Measurements from ENCODE around the gene RIIAD1. TPM values are rescaled to one million over a fixed set of nuclear protein-coding genes. Genes with fewer than 3 reads are reported as not detected.

Gene RIIAD1
- total RNA-seq (10 to 100 TPM in 2 of 10 donors, 1 to 10 TPM in 8; 3.4 to 11.4 (median 7.1) TPM), polyA plus RNA-seq (1 to 10 TPM in 1 of 2 donors, not detected in 1; 5.5 TPM)
- long read RNA-seq, donor 1, partial matches to known transcripts = 0 of 1 reads
- long read RNA-seq, donor 1, other reads (novel, unspliced or antisense) = 0 of 1 reads
- long read RNA-seq, donor 2, partial matches to known transcripts = 1 of 5 reads
- long read RNA-seq, donor 2, other reads (novel, unspliced or antisense) = 0 of 5 reads
- long read RNA-seq, donor 3, partial matches to known transcripts = 0 of 1 reads
- long read RNA-seq, donor 3, other reads (novel, unspliced or antisense) = 0 of 1 reads

- Histone ChIP-seq H3K9me3 (no peaks in the 10 kb centered on the region), H3K27ac (peak within 1 kb of the TSS; percentile 2 to 80 (median 75)), H3K4me1 (peaks cover 7 to 58% (median 40%) of the 10 kb centered on the region in 9 donors), H3K4me3 (peak within 1 kb of the TSS; percentile 41 to 71 (median 58)), H3K36me3 (no peaks in the 10 kb centered on the region), H3K27me3 (peaks cover 0 to 75% (median 17%) of the 10 kb centered on the region in 7 donors)
- peak; percentile 76 to 91 (median 86) for ATAC-seq
- DNase-seq = peak in 1 of 2 donors; percentile 51
- WGBS, 2 donors = 2% methylated on average over 43 to 44 of the region's 44 CpGs
- intact Hi-C loops (cut with DNase I) = loop anchor here in 1 of 10 donors (10.0 kb wide), 1 partner anchor 106 kb away; the partner anchor contains the start of gene SNX27
- TF ChIP-seq CTCF (IDR thresholded peaks at IDR 0.05) = peak in 3 of 9 donors; percentile 14 to 32 (median 28)
Measured at GRCh38 chr1:151720974-151721787, at the start of gene RIIAD1. RIIAD1 (plus strand) TSS chr1:151721522; CDS start chr1:151721537, 15 bp downstream.

GRCh38 chr1:151673407-151673806, 47.9 kb upstream of the RIIAD1 start:
- no peaks in the 10 kb centered on the region for H3K27me3 ChIP-seq
- 76 to 85% methylated on average over 1 of the region's 1 CpG for WGBS, 2 donors
- intact Hi-C loops (cut with DNase I) = no loop called here
- no peak for TF ChIP-seq CTCF (IDR thresholded peaks at IDR 0.05)
- ATAC-seq = no peak
- DNase-seq = no peak
- peaks cover 0 to 4% (median 0%) of the 10 kb centered on the region in 9 donors for H3K4me1 ChIP-seq
- H3K27ac ChIP-seq = no peak overlapping the region
- H3K4me3 ChIP-seq = no peak overlapping the region
- H3K9me3 ChIP-seq = peaks cover 0 to 22% (median 0%) of the 10 kb centered on the region in 11 donors
- peaks cover 0 to 57% (median 20%) of the 10 kb centered on the region in 9 donors for H3K36me3 ChIP-seq

- intact Hi-C loops (cut with DNase I) = no loop called here
- TF ChIP-seq CTCF (IDR thresholded peaks at IDR 0.05) = no peak
- Histone ChIP-seq H3K4me1 (peaks cover 0 to 21% (median 3%) of the 10 kb centered on the region in 9 donors), H3K4me3 (no peak overlapping the region), H3K27ac (no peak overlapping the region), H3K36me3 (peaks cover 0 to 65% (median 0%) of the 10 kb centered on the region in 9 donors), H3K27me3 (no peaks in the 10 kb centered on the region), H3K9me3 (no peaks in the 10 kb centered on the region)
- DNase-seq (no peak), ATAC-seq (no peak)
- 84 to 88% methylated on average over 4 of the region's 4 CpGs for WGBS, 2 donors
Measured at GRCh38 chr1:151680391-151680790, 40.9 kb upstream of the RIIAD1 start.

- WGBS, 2 donors = 28 to 44% methylated on average over 3 of the region's 3 CpGs
- Histone ChIP-seq H3K9me3 (no peaks in the 10 kb centered on the region), H3K4me3 (no peak overlapping the region), H3K36me3 (peaks cover 0 to 69% (median 0%) of the 10 kb centered on the region in 9 donors), H3K27me3 (no peaks in the 10 kb centered on the region), H3K27ac (no peak overlapping the region), H3K4me1 (peaks cover 0 to 21% (median 3%) of the 10 kb centered on the region in 9 donors)
- TF ChIP-seq CTCF (IDR thresholded peaks at IDR 0.05) = no peak
- ATAC-seq (peak in 3 of 8 donors; percentile 39 to 74 (median 64)), DNase-seq (no peak)
- intact Hi-C loops (cut with DNase I) = no loop called here
Measured at GRCh38 chr1:151680826-151681225, 40.5 kb upstream of the RIIAD1 start.
